Measurements from ENCODE around the gene DIPK1C.

DIPK1C gene

DNA sequence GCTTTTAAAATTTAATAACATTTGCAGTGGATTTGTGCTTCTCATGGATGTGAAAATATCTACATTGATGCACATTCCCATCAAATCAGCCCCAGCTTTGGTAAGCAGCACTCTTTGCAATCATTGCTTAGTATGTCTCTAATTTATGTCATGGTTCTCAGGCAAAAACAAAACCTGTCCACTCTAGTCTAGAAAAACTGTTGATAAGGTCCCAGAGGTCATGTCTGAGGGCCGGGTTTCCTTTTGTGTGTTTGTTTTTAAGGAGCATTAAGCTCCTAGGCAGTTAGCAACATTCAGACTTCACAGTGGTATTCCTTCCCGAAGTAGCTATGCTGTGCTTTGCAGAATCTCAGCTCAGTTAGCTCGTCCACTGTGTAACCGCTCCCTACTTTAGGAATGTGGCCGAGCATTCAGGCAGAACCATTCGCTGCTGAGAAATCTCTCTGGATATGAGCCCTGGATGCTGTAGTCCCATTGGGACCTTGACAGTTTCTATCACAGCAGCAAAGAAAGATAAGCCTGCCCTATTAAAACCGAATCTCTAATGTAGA lies 4.0 kb downstream of the DIPK1C start:
- TF ChIP-seq, protein P1, sequence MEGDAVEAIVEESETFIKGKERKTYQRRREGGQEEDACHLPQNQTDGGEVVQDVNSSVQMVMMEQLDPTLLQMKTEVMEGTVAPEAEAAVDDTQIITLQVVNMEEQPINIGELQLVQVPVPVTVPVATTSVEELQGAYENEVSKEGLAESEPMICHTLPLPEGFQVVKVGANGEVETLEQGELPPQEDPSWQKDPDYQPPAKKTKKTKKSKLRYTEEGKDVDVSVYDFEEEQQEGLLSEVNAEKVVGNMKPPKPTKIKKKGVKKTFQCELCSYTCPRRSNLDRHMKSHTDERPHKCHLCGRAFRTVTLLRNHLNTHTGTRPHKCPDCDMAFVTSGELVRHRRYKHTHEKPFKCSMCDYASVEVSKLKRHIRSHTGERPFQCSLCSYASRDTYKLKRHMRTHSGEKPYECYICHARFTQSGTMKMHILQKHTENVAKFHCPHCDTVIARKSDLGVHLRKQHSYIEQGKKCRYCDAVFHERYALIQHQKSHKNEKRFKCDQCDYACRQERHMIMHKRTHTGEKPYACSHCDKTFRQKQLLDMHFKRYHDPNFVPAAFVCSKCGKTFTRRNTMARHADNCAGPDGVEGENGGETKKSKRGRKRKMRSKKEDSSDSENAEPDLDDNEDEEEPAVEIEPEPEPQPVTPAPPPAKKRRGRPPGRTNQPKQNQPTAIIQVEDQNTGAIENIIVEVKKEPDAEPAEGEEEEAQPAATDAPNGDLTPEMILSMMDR (IDR thresholded peaks at IDR 0.05; ENCODE audit: low read depth, low read length) = no peak
- no peak overlapping the region for H3K4me3 ChIP-seq (ENCODE audit: low read depth, low read length)

GRCh38 chr18:74451148-74451547 lies 6.0 kb downstream of the DIPK1C start:
- TF ChIP-seq, protein P1 (IDR thresholded peaks at IDR 0.05; ENCODE audit: low read depth, low read length) = no peak
- no peak overlapping the region for H3K4me3 ChIP-seq (ENCODE audit: low read depth, low read length)

- TF ChIP-seq, protein P1 (IDR thresholded peaks at IDR 0.05; ENCODE audit: low read depth, low read length) = no peak
- H3K4me3 ChIP-seq (ENCODE audit: low read depth, low read length) = no peak overlapping the region
Measured at GRCh38 chr18:74450626-74451025, 6.5 kb downstream of the DIPK1C start.

DNA sequence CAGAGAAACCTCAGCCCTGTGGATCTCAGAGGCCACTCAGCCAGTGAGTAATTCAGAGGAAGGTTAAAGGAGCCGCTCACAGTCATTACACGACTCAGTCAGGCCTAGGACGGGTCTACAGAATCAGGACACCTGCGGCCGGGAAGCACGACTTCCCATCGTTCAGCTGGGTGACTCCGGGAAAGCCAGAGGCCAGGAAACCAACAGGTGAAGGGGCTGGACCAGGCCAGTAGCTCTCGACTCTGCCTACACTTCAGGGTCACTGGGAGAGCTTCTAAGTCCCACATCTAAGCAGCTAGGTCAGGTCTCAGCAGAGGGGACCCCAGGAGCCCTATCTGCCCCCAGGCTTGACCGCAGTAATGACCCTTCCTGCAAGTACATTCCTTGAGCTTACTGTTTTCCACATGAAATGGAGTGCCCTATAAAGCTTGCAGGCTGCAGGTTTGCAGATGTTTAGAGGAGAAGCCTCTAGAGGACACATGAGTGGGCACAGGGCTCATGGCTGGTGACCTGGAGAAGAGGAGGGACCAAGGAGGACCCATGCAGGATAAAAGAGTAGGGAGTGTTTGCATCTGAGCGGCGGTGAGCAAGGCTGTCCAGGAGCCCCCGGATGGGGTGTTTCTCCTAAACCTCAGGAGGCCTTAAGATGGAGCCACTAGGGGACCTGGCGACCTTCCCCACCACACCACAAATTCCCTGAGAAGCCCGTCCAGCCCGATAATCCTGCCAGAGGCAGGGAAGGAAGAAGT lies 9.5 kb downstream of the DIPK1C start:
- TF ChIP-seq, protein P1 (IDR thresholded peaks at IDR 0.05; ENCODE audit: low read depth, low read length) = no peak
- no peak overlapping the region for H3K4me3 ChIP-seq (ENCODE audit: low read depth, low read length)

DNA sequence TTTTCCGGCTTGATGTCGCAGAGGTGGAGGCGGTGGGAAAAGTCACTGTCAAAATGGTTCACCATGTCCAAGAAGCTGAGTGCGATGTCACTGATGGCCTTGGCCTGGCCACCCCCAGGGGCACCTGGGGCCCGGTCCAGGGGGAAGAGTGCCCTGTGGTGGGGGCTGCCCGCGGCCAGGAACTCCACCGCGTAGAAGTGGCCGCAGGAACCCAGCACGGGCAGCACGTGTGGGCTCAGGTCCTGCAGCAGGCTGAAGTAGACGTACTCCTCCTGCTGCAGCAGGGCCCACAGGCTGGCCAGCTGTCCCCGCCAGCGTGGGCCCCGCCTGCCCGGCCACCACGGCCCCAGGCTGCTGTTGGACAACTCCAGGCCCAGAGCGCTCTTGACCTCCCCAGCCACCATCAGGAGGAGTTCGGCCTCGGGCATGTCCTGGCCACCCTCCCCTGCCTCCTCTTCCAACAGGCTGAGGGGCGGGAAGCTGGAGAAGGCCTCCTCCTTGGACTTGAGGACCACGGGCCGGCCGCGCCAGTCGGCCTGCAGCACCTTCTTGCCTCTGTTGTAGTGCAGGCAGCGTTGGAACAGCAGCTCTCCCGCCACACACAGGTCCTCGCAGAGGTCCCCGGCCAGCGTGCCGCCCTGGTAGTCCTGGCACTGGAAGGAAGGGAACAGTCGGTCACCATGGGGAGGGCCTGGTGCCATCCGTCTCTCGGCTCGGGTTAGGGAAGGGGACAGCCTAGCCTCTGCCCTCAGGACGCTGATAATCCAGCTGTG lies 10.3 kb downstream of the DIPK1C start:
- H3K4me3 ChIP-seq (ENCODE audit: low read depth, low read length) = no peak overlapping the region
- TF ChIP-seq, protein P1 (IDR thresholded peaks at IDR 0.05; ENCODE audit: low read depth, low read length) = no peak

DNA sequence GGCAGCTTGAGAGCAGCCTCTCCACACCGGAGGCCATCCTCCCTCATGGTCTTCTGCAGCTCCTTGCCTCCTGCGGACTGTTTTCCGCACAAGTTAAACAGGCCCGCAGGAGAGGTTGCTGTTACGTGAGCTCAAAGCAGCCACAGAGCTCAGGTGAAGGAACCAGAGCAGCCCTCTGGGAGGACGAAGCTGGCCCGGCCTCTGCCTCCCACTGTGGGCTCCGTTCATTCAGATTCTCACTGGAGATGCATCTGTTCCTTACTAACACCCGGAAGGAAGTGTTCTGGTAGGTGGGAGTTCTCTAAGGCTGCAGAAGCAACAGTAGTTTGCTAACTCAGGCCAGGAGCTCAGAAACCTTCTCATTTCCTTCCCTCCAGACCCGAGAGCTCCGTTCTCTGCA lies 10.9 kb downstream of the DIPK1C start:
- TF ChIP-seq, protein P1 (IDR thresholded peaks at IDR 0.05; ENCODE audit: low read depth, low read length) = no peak
- no peak overlapping the region for H3K4me3 ChIP-seq (ENCODE audit: low read depth, low read length)

DNA sequence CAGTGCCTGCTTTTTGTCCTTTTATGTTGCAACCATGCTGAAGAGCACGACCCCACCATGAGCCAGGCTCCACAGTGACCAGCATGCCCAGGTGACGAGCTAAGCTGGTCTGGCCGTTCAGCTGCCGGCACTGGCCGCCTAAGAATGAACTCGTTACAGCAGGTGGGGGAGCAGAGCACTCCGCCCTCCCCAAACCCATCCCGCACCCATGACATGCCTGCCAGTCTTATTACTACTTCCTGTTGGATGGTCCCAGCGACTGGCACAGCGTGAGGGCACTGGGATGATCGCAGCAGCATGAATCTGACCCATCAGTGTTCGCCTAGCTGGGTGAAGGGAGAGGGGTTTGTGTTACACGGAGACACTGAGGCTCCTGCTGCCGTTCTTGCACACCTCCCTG lies 11.5 kb downstream of the DIPK1C start:
- H3K4me3 ChIP-seq (ENCODE audit: low read depth, low read length) = no peak overlapping the region
- TF ChIP-seq, protein P1 (IDR thresholded peaks at IDR 0.05; ENCODE audit: low read depth, low read length) = no peak
